Ovary (tissue), 9 donors: ENCODE measurements around the gene ANXA10. TPM values are rescaled to one million over a fixed set of nuclear protein-coding genes. Genes with fewer than 3 reads are reported as not detected.

Source experiments
- DNase-seq, 5 donors: peaks; one replicate each; pipeline ENCODE4 v3.0.0-alpha.2; 2019 to 2020
- H3K27ac ChIP-seq, 2 donors: fragments of 200-600 bp; one replicate each; pipeline versions ENCODE4 v1.5.1 to v1.8.0; 2019 to 2022
- H3K27me3 ChIP-seq: fragments of 200-600 bp; one replicate; pipeline ENCODE4 v1.8.0; 2022
- H3K36me3 ChIP-seq: fragments of 200-600 bp; sonication (generic); one replicate; pipeline ENCODE4 v1.5.1; 2019
- H3K4me1 ChIP-seq: one replicate; pipeline ENCODE4 v1.8.1; 2013; ENCODE audit warnings: mild to moderate bottlenecking, moderate library complexity; ENCODE audit not compliant: insufficient read depth
- H3K4me3 ChIP-seq: fragments of 200-600 bp; sonication (generic); one replicate; pipeline ENCODE4 v1.5.1; 2017
- H3K9me3 ChIP-seq, 2 donors: fragments of 200-600 bp in 1 of 2; sonication (generic) in 1 of 2; one replicate each; pipeline versions ENCODE4 v1.5.1 to v1.8.1; 2013 to 2019; ENCODE audit warnings: mild to moderate bottlenecking in 1 of 2, moderate library complexity in 1 of 2
- EP300 ChIP-seq: sonication (generic); formaldehyde crosslinking; IDR thresholded peaks from one replicate; pipeline ENCODE4 v1.6.1; 2017; ENCODE audit warnings: antibody characterized with exemption
- POLR2A ChIP-seq: fragments of 450-650 bp; IDR thresholded peaks from one replicate; pipeline ENCODE4 v1.6.1; 2017; ENCODE audit warnings: antibody characterized with exemption, mild to moderate bottlenecking, moderate library complexity
- WGBS, 3 donors: extraction: QIAGEN DNeasy Blood & Tissue Kit in 1 of 3; methylation state at CpG; one replicate each; pipeline versions ENCODE4 v1.1.5 to v1.1.7; 2013 to 2017; 5-methylcytosine and 5-hydroxymethylcytosine counted together
- intact Hi-C, 4 donors: fragments of 100-400 bp; cut with DNase I; formaldehyde crosslinking; loops; one replicate each; pipeline versions ENCODE4 v1.11.0 to v1.15.1; 2022 to 2023
- polyA plus RNA-seq, 2 donors: library from polyadenylated mRNA; stranded (reverse); fragments of 200-250 nt in 1 of 2; fragments of 350-450 nt in 1 of 2; fragmentation: Illumina TruSeq in 1 of 2; extraction: RNeasy Lipid Tissue Mini Kit (QIAGEN cat#74804) in 1 of 2; gene quantifications; one replicate each; pipeline ENCODE4 v1.2.3, GENCODE V29; 2013 to 2014
- total RNA-seq, 7 donors: library from RNA; depleted of rRNA in 2 of 7; stranded (reverse); fragments of >200 nt in 2 of 7; fragmentation: NEBNext Ultra II Directional in 3 of 7; extraction: Animal tissue kit (Norgen Biotek cat#: 25700) in 3 of 7; gene quantifications; one replicate each; pipeline versions ENCODE4 v1.1.0 to v1.2.4, GENCODE V29; 2016 to 2023
- TF ChIP-seq, protein P1 (sequence below), 3 donors: fragments of 450-650 bp in 2 of 3; fragments of 200-600 bp in 1 of 3; IDR thresholded peaks; one replicate each; pipeline versions ENCODE4 v1.5.1 to v1.8.0; 2016 to 2022; ENCODE audit warnings: antibody characterized with exemption in 3 of 3, mild to moderate bottlenecking in 1 of 3
- donor health status: DM: no; HTN: no; CAD: no; lungs with moderate emphysema.
- donor health status: DM: no; HTN: no; CAD: no.
- donor health status: Bipolar disorder and iron deficiency.
- donor health status: DM: yes; HTN: yes; CAD: no.
- donor health status: DM: no; HTN: no; CAD: no.
- donor health status: DM: yes; HTN: yes; CAD: no.

The ANXA10 gene
- total and polyA plus RNA-seq, 9 donors, result 0.08 to 0.47 (median 0.28) TPM; not detected in 6

DNA sequence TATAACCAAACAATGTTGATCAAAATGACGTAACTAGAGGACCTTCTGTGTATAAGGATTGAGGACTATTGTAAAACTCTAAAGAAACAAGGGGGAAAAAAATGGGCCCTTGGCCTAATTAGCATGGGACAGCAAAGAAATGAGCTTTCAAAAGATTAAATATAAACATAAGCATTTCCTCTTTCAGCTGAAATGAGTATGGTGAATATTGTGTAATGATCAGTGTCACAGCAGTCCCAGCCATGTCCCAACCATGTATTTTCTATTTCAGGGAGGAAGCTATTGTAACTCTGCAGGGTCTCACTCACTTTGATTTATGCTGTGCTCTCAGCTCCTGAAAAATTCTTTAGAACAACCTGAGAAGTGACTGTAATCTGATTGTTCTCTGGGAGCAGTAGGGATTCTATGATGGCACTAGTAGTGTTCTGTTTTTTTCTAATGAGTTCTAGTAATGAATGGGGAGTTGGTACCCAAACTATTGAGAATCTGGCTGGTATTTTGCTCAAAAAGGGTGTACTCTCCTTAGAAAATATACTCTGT lies 25.8 kb downstream of the ANXA10 start:
- no peak for DNase-seq
- intact Hi-C loops, result no loop called here
- TF ChIP-seq POLR2A (no peak), EP300 (no peak)
- TF ChIP-seq, protein P1, sequence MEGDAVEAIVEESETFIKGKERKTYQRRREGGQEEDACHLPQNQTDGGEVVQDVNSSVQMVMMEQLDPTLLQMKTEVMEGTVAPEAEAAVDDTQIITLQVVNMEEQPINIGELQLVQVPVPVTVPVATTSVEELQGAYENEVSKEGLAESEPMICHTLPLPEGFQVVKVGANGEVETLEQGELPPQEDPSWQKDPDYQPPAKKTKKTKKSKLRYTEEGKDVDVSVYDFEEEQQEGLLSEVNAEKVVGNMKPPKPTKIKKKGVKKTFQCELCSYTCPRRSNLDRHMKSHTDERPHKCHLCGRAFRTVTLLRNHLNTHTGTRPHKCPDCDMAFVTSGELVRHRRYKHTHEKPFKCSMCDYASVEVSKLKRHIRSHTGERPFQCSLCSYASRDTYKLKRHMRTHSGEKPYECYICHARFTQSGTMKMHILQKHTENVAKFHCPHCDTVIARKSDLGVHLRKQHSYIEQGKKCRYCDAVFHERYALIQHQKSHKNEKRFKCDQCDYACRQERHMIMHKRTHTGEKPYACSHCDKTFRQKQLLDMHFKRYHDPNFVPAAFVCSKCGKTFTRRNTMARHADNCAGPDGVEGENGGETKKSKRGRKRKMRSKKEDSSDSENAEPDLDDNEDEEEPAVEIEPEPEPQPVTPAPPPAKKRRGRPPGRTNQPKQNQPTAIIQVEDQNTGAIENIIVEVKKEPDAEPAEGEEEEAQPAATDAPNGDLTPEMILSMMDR (IDR thresholded peaks at IDR 0.05), result no peak
- H3K36me3 ChIP-seq, result no peaks in the 10 kb centered on the region
- 90 to 100% (median 93%) methylated on average over 1 of the region's 1 CpG for WGBS, 3 donors
- H3K4me3 ChIP-seq, result no peak overlapping the region
- H3K4me1 ChIP-seq, result no peaks in the 10 kb centered on the region
- no peaks in the 10 kb centered on the region for H3K27me3 ChIP-seq
- no peak overlapping the region for H3K27ac ChIP-seq
- H3K9me3 ChIP-seq, result no peaks in the 10 kb centered on the region

DNA sequence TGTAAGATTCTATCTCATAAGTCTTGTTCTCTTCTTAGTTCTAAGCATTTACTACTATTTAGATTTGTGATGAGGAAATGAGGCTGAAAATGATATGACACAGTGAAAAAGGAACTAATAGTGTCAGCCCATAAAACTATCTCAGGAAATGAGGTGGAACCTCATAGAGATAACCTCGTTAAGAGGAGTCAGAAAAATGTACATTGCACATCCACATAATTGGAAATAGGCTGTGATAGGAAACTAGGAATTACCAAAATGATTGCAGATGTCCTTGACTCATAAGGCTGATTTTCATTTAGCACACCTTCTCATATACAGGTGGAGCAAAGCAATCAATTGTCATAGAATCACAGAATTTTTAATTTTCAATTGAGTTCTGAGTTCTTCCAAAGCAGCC lies 26.8 kb downstream of the ANXA10 start:
- no peak for DNase-seq
- H3K4me1 ChIP-seq, result no peaks in the 10 kb centered on the region
- no peak overlapping the region for H3K4me3 ChIP-seq
- 69 to 85% (median 77%) methylated on average over 1 of the region's 1 CpG for WGBS, 3 donors
- H3K36me3 ChIP-seq, result no peaks in the 10 kb centered on the region
- no peak overlapping the region for H3K27ac ChIP-seq
- intact Hi-C loops, result no loop called here
- H3K27me3 ChIP-seq, result no peaks in the 10 kb centered on the region
- H3K9me3 ChIP-seq, result no peaks in the 10 kb centered on the region
- TF ChIP-seq POLR2A, result no peak
- TF ChIP-seq, protein P1 (IDR thresholded peaks at IDR 0.05), result no peak
- TF ChIP-seq EP300, result no peak

DNA sequence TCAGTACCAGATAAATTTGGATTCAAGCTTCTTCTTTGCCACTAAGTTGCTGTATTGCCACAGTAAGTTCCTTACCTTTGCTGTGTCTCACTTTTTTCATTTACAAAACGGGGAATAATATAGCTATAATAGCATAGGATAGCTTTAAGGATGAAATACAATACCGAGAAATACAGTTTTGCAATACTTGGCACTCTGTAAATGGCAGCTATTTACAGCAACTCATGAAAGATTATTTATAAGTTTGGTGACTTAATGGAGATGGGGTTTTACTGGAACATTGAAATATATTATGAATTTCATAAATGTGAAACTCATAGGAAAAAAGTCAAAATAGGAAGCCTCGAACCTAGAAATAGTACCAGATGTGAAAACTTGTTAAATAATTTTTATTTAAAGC lies 27.6 kb downstream of the ANXA10 start:
- TF ChIP-seq POLR2A (no peak), EP300 (no peak)
- TF ChIP-seq, protein P1 (IDR thresholded peaks at IDR 0.05), result no peak
- no peaks in the 10 kb centered on the region for H3K4me1 ChIP-seq
- 66 to 72% (median 67%) methylated on average over 3 of the region's 3 CpGs for WGBS, 3 donors

DNA sequence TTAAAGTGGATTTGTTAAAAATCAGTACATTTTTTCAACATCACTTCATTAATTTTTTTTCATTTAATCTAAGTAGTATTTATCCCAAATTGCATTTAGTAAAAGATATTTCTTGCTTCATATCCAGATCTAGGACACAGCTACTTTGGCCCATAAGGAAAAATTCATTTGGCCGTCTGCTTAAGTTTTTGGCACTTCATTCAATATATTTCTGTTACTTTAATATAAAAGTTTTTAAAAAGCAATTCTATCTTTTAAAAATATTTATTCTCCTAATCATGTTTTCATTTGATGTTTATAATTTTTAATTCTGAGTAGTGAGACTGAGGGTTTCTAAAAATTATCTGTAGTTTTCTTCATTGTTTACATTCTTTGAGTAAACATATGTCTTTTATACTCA lies 28.5 kb downstream of the ANXA10 start:
- H3K9me3 ChIP-seq, result no peaks in the 10 kb centered on the region
- H3K36me3 ChIP-seq, result no peaks in the 10 kb centered on the region
- DNase-seq, result no peak
- 12 to 15% (median 12%) methylated on average over 1 of the region's 1 CpG for WGBS, 3 donors
- intact Hi-C loops, result no loop called here
- no peaks in the 10 kb centered on the region for H3K4me1 ChIP-seq
- H3K27ac ChIP-seq, result no peak overlapping the region
- TF ChIP-seq POLR2A (no peak), EP300 (no peak)
- TF ChIP-seq, protein P1 (IDR thresholded peaks at IDR 0.05), result no peak
- no peaks in the 10 kb centered on the region for H3K27me3 ChIP-seq
- no peak overlapping the region for H3K4me3 ChIP-seq

More for the DNA sequence above, 27.6 kb downstream of the ANXA10 start:
- H3K9me3 ChIP-seq, result no peaks in the 10 kb centered on the region
- H3K27ac ChIP-seq, result no peak overlapping the region
- H3K4me3 ChIP-seq, result no peak overlapping the region
- no peak for DNase-seq
- no peaks in the 10 kb centered on the region for H3K27me3 ChIP-seq
- H3K36me3 ChIP-seq, result no peaks in the 10 kb centered on the region
- intact Hi-C loops, result no loop called here
